MCF 10A (cell line): Measurements from ENCODE around the gene EXPH5. TPM values are rescaled to one million over a fixed set of nuclear protein-coding genes. Genes with fewer than 3 reads are reported as not detected.
A peak's percentile ranks its signal among the peaks of the same experiment; 100 is the strongest.

Experiments used
- BruUV-seq: library from RNA; stranded (reverse); fragments of 400-500 nt; replicated peaks from 2 replicates; lab custom pipeline; 2021; lab: Mats Ljungman, UMichigan
- CTCF ChIA-PET: fragments of 300-600 bp; sonication (Branson Sonifier 250); formaldehyde crosslinking; extraction: SDS; loops from one replicate; lab custom pipeline; 2021; ENCODE audit warnings: antibody characterized with exemption, inconsistent platforms; lab: Yijun Ruan, JAX
- POLR2A ChIA-PET: fragments of 300-600, 350-650 bp; sonication (Branson Sonifier 250); formaldehyde crosslinking; extraction: SDS; loops from one replicate; lab custom pipeline; 2020; ENCODE audit warnings: antibody characterized with exemption, inconsistent platforms; lab: Yijun Ruan, JAX
- DNase-seq: peaks from one replicate; pipeline ENCODE4 v3.0.0-alpha.2; 2018; ENCODE audit not compliant: unreplicated experiment
- H3K27ac Mint-ChIP-seq: one replicate; pipeline ENCODE4 v1.8.0; 2022; ENCODE audit warnings: mild to moderate bottlenecking, low read depth, mixed read lengths; ENCODE audit not compliant: unreplicated experiment
- H3K27me3 Mint-ChIP-seq: one replicate; pipeline ENCODE4 v1.8.0; 2022; ENCODE audit warnings: mixed read lengths; ENCODE audit not compliant: insufficient read depth, unreplicated experiment
- H3K36me3 Mint-ChIP-seq: one replicate; pipeline ENCODE4 v1.8.0; 2022; ENCODE audit warnings: mild to moderate bottlenecking, moderate library complexity, mixed read lengths; ENCODE audit not compliant: insufficient read depth, unreplicated experiment
- H3K4me1 Mint-ChIP-seq: one replicate; pipeline ENCODE4 v1.8.0; 2022; ENCODE audit warnings: mixed read lengths; ENCODE audit not compliant: insufficient read depth, unreplicated experiment
- H3K4me3 Mint-ChIP-seq: one replicate; pipeline ENCODE4 v1.8.0; 2022; ENCODE audit warnings: mild to moderate bottlenecking, moderate library complexity, mixed read lengths; ENCODE audit not compliant: unreplicated experiment
- H3K9me3 Mint-ChIP-seq: one replicate; pipeline ENCODE4 v1.8.0; 2022; ENCODE audit warnings: mixed read lengths; ENCODE audit not compliant: unreplicated experiment
- CTCF ChIP-seq: fragments of 200-600 bp; IDR thresholded peaks from one replicate; pipeline ENCODE4 v1.8.0; 2022; ENCODE audit warnings: antibody characterized with exemption, mild to moderate bottlenecking; ENCODE audit not compliant: unreplicated experiment
- intact Hi-C: fragments of 100-400 bp; cut with micrococcal nuclease; formaldehyde crosslinking; loops from 2 replicates; pipeline ENCODE4 v1.14.1; 2022
- total RNA-seq: library from RNA; stranded (reverse); gene quantifications from 2 replicates; pipeline ENCODE4 v1.2.3, GENCODE V29; 2022

EXPH5 gene
- total RNA-seq, 1 experiment from 2014 or later: 9.2 TPM

GRCh38 chr11:108592591-108593213, 866 bp downstream of the EXPH5 start:
- peak; percentile 37 for DNase-seq
- Mint-ChIP-seq H3K36me3 (no peaks in the 10 kb centered on the region), H3K4me3 (peak overlapping the region; percentile 99), H3K27me3 (no peaks in the 10 kb centered on the region), H3K27ac (peak overlapping the region; percentile 98), H3K9me3 (no peaks in the 10 kb centered on the region), H3K4me1 (peaks cover 20% of the 10 kb centered on the region)
- intact Hi-C loops: loop anchor here (1.0 kb wide), 2 partner anchors 14 to 56 kb away; no protein-coding TSS in a partner anchor
- TF ChIP-seq CTCF: no peak
- ChIA-PET CTCF (interaction anchor here (0.6 kb wide), 2 partner anchors 44 to 64 kb away, joined by 3 to 4 read pairs; no protein-coding TSS in a partner anchor), POLR2A (interaction anchor here (0.7 to 6.6 kb wide), 19 partner anchors 9 to 370 kb away, joined by 3 to 39 read pairs (median 3); partner anchors contain the start of genes ATM, C11orf65, DDX10 and NPAT)
- no TSS peak for BruUV-seq

GRCh38 chr11:108591893-108592292, 1.7 kb downstream of the EXPH5 start:
- H3K27me3 Mint-ChIP-seq: no peaks in the 10 kb centered on the region
- H3K4me1 Mint-ChIP-seq: peaks cover 20% of the 10 kb centered on the region
- intact Hi-C loops: no loop called here
- no peaks in the 10 kb centered on the region for H3K36me3 Mint-ChIP-seq
- no peak overlapping the region for H3K27ac Mint-ChIP-seq
- no peaks in the 10 kb centered on the region for H3K9me3 Mint-ChIP-seq
- peak overlapping the region; percentile 99 for H3K4me3 Mint-ChIP-seq
- peak; percentile 21 for DNase-seq
- POLR2A ChIA-PET: interaction anchor here (1.6 to 2.3 kb wide), 2 partner anchors 20 to 86 kb away, joined by 3 to 16 read pairs; no protein-coding TSS in a partner anchor
- CTCF ChIA-PET: no interaction called here
- no TSS peak for BruUV-seq
- no peak for TF ChIP-seq CTCF

- H3K27ac Mint-ChIP-seq: no peak overlapping the region
- TF ChIP-seq CTCF: no peak
- no peaks in the 10 kb centered on the region for H3K27me3 Mint-ChIP-seq
- no peak overlapping the region for H3K4me3 Mint-ChIP-seq
- no TSS peak for BruUV-seq
- DNase-seq: no peak
- peaks cover 15% of the 10 kb centered on the region for H3K4me1 Mint-ChIP-seq
- H3K36me3 Mint-ChIP-seq: no peaks in the 10 kb centered on the region
- no peaks in the 10 kb centered on the region for H3K9me3 Mint-ChIP-seq
- intact Hi-C loops: no loop called here
- ChIA-PET CTCF (interaction anchor here (1.2 to 1.5 kb wide), 3 partner anchors 11 to 59 kb away, joined by 4 to 6 read pairs (median 6); no protein-coding TSS in a partner anchor), POLR2A (interaction anchor here (0.7 to 1.9 kb wide), 4 partner anchors 9 to 366 kb away, joined by 3 to 5 read pairs (median 4); partner anchors contain the start of genes ATM and NPAT)
Observed at GRCh38 chr11:108589136-108589535, 4.4 kb downstream of the EXPH5 start.

- H3K27ac Mint-ChIP-seq: no peak overlapping the region
- TF ChIP-seq CTCF: no peak
- no peaks in the 10 kb centered on the region for H3K27me3 Mint-ChIP-seq
- DNase-seq: no peak
- H3K4me1 Mint-ChIP-seq: peaks cover 15% of the 10 kb centered on the region
- ChIA-PET CTCF (interaction anchor here (0.6 to 1.5 kb wide), 6 partner anchors 11 to 60 kb away, joined by 3 to 6 read pairs (median 4); no protein-coding TSS in a partner anchor), POLR2A (interaction anchor here (0.7 to 1.9 kb wide), 4 partner anchors 12 to 365 kb away, joined by 3 to 5 read pairs (median 4); partner anchors contain the start of genes ATM and NPAT)
- no peak overlapping the region for H3K4me3 Mint-ChIP-seq
- intact Hi-C loops: loop anchor here (1.0 kb wide), 1 partner anchor 60 kb away; no protein-coding TSS in a partner anchor
- BruUV-seq: no TSS peak
- no peaks in the 10 kb centered on the region for H3K36me3 Mint-ChIP-seq
- no peaks in the 10 kb centered on the region for H3K9me3 Mint-ChIP-seq
Observed at GRCh38 chr11:108588287-108588686, 5.3 kb downstream of the EXPH5 start.
